Measurements from ENCODE around the gene METTL21C.

GRCh38 chr13:102693250-102693649 lies 1.6 kb downstream of the METTL21C start:
- no peak for TF ChIP-seq CTCF (conservative IDR thresholded peaks at IDR 0.05; ENCODE audit: low read depth, low read length)
- TF ChIP-seq EZH2 (IDR thresholded peaks at IDR 0.05; ENCODE audit: borderline replicate concordance, low read depth, low read length, poor library complexity, severe bottlenecking): no peak
